AG20443 (cell line): ENCODE data around the gene PNPLA3.

Source experiments
- DNase-seq: peaks from one replicate; pipeline ENCODE4 v3.0.0; 2012; ENCODE audit warnings: low spot score, mixed read lengths

Gene PNPLA3

GRCh38 chr22:43925433-43926348, 2.1 kb downstream of the PNPLA3 start:
- no peak for DNase-seq

- DNase-seq = no peak
Observed at GRCh38 chr22:43926349-43926710, 2.7 kb downstream of the PNPLA3 start.

GRCh38 chr22:43928468-43928867, 4.9 kb downstream of the PNPLA3 start:
- no peak for DNase-seq

GRCh38 chr22:43928908-43929307, 5.3 kb downstream of the PNPLA3 start:
- DNase-seq = no peak

- DNase-seq = no peak
Observed at GRCh38 chr22:43931771-43932170, 8.2 kb downstream of the PNPLA3 start.

- DNase-seq = no peak
Observed at GRCh38 chr22:43941449-43941848, 17.8 kb downstream of the PNPLA3 start.

GRCh38 chr22:43944670-43945430, 21.2 kb downstream of the PNPLA3 start:
- DNase-seq = no peak

GRCh38 chr22:43945632-43946383, 22.2 kb downstream of the PNPLA3 start:
- peak; percentile 88 for DNase-seq

- no peak for DNase-seq
Observed at GRCh38 chr22:43946384-43946667, 22.7 kb downstream of the PNPLA3 start.

- peak; percentile 47 for DNase-seq
Observed at GRCh38 chr22:43948836-43949406, 25.3 kb downstream of the PNPLA3 start.

GRCh38 chr22:43951391-43951790, 27.8 kb downstream of the PNPLA3 start:
- DNase-seq = no peak

GRCh38 chr22:43951966-43952365, 28.4 kb downstream of the PNPLA3 start:
- DNase-seq = no peak

- no peak for DNase-seq
Observed at GRCh38 chr22:43953988-43954785, 30.6 kb downstream of the PNPLA3 start.

- DNase-seq = peak; percentile 98
Observed at GRCh38 chr22:43955040-43955882, 31.7 kb downstream of the PNPLA3 start, which contains the start of gene SAMM50. SAMM50 (plus strand) TSS chr22:43955442; CDS start chr22:43955578, 136 bp downstream.

GRCh38 chr22:43955883-43956782, 32.5 kb downstream of the PNPLA3 start:
- no peak for DNase-seq

- no peak for DNase-seq
Observed at GRCh38 chr22:43956805-43957463, 33.3 kb downstream of the PNPLA3 start.

- no peak for DNase-seq
Observed at GRCh38 chr22:43957871-43958270, 34.3 kb downstream of the PNPLA3 start.

GRCh38 chr22:43964314-43964857, 40.8 kb downstream of the PNPLA3 start:
- DNase-seq = no peak
